PC-3 (cell line): ENCODE measurements around the gene CKB. TPM values are rescaled to one million over a fixed set of nuclear protein-coding genes. Genes with fewer than 3 reads are reported as not detected.
A peak's percentile ranks its signal among the peaks of the same experiment; 100 is the strongest.

Experiments used
- ATAC-seq: fragments of 200-7000 bp; cut with Tn5 transposase; 2 replicates; pipeline ENCODE4 v1.9.1; 2020; ENCODE audit warnings: mild to moderate bottlenecking, moderate library complexity
- BruUV-seq: library from RNA; stranded (reverse); fragments of 400-500 nt; replicated peaks from 2 replicates; lab custom pipeline; 2021; lab: Mats Ljungman, UMichigan
- CTCF ChIA-PET: fragments of 300-600 bp; sonication (Branson Sonifier 250); formaldehyde crosslinking; loops from one replicate; lab custom pipeline; 2022; ENCODE audit warnings: antibody characterized with exemption; lab: Charles Lee
- POLR2A ChIA-PET: fragments of 300-600 bp; sonication (Branson Sonifier 250); formaldehyde crosslinking; loops from one replicate; lab custom pipeline; 2022; ENCODE audit warnings: antibody characterized with exemption; ENCODE audit not compliant: unreplicated experiment; lab: Charles Lee
- DNase-seq: peaks from one replicate; pipeline ENCODE4 v3.0.0-alpha.2; 2015
- H2AFZ ChIP-seq: fragments of 300-600 bp; sonication (generic); 2 replicates; pipeline ENCODE4 v1.6.0; 2016; ENCODE audit warnings: antibody characterized with exemption, low read length
- H3F3A ChIP-seq: fragments of 300-600 bp; sonication (generic); one replicate; pipeline ENCODE4 v1.6.0; 2017; ENCODE audit warnings: antibody characterized with exemption, low read length, control low read depth, mild to moderate bottlenecking; ENCODE audit not compliant: unreplicated experiment
- H3K27ac ChIP-seq: fragments of 300-600 bp; sonication (generic); 2 replicates; pipeline ENCODE4 v1.5.1; 2016; ENCODE audit warnings: mild to moderate bottlenecking, low read length
- H3K27me3 ChIP-seq: fragments of 300-600 bp; sonication (generic); 2 replicates; pipeline ENCODE4 v1.6.1; 2016; ENCODE audit warnings: low read length, mixed read lengths
- H3K36me3 ChIP-seq: fragments of 300-600 bp; sonication (generic); 2 replicates; pipeline ENCODE4 v1.6.1; 2016; ENCODE audit warnings: low read depth, mixed run types, low read length, mixed read lengths
- H3K4me1 ChIP-seq: fragments of 300-600 bp; sonication (generic); 2 replicates; pipeline ENCODE4 v1.5.1; 2016; ENCODE audit warnings: low read length; ENCODE audit not compliant: insufficient read depth
- H3K4me2 ChIP-seq: fragments of 300-600 bp; sonication (generic); 2 replicates; pipeline ENCODE4 v1.6.0; 2016; ENCODE audit warnings: low read length
- H3K4me3 ChIP-seq: fragments of 300-600 bp; sonication (generic); 2 replicates; pipeline ENCODE4 v1.5.1; 2016; ENCODE audit warnings: mild to moderate bottlenecking, low read length, mixed read lengths
- H3K79me2 ChIP-seq: fragments of 300-600 bp; sonication (generic); 2 replicates; pipeline ENCODE4 v1.6.1; 2017; ENCODE audit warnings: low read length, mixed read lengths
- H3K9ac ChIP-seq: fragments of 300-600 bp; sonication (generic); 2 replicates; pipeline ENCODE4 v1.6.0; 2016; ENCODE audit warnings: mild to moderate bottlenecking, low read length
- H3K9me2 ChIP-seq: fragments of 300-600 bp; sonication (generic); replicated peaks from 2 replicates; pipeline ENCODE4 v1.6.1; 2016; ENCODE audit warnings: mixed run types, low read length, mixed read lengths
- H3K9me3 ChIP-seq: fragments of 300-600 bp; sonication (generic); 2 replicates; pipeline ENCODE4 v1.6.1; 2016; ENCODE audit warnings: low read length, mixed read lengths
- H4K20me1 ChIP-seq: fragments of 300-600 bp; sonication (generic); 2 replicates; pipeline ENCODE4 v1.6.1; 2016; ENCODE audit warnings: low read length, mixed read lengths
- CTCF ChIP-seq: fragments of 300-600 bp; sonication (generic); conservative IDR thresholded peaks from 2 replicates; pipeline ENCODE4 v1.5.1; 2017; ENCODE audit warnings: antibody characterized with exemption, low read depth, mild to moderate bottlenecking, low read length
- EZH2 ChIP-seq: fragments of 300-600 bp; sonication (generic); IDR thresholded peaks from one replicate; pipeline ENCODE4 v1.6.1; 2017; ENCODE audit warnings: antibody characterized with exemption, mild to moderate bottlenecking, low read length; ENCODE audit not compliant: unreplicated experiment
- EZH2phosphoT487 ChIP-seq: fragments of 300-600 bp; sonication (generic); IDR thresholded peaks from 2 replicates; pipeline ENCODE4 v1.6.1; 2018; ENCODE audit warnings: mild to moderate bottlenecking, antibody characterized with exemption, low read length, borderline replicate concordance
- intact Hi-C: fragments of 100-400 bp; cut with micrococcal nuclease; formaldehyde crosslinking; loops from 2 replicates; pipeline ENCODE4 v1.9.0; 2023
- total RNA-seq: library from RNA; depleted of rRNA; stranded (reverse); fragments of >200 nt; gene quantifications from 2 replicates; pipeline ENCODE4 v1.2.3, GENCODE V29; 2014

The CKB gene
- total RNA-seq, 1 experiment from 2014 or later = 299 TPM

GRCh38 chr14:103539056-103539825, 16.6 kb upstream of the CKB start:
- no peak overlapping the region for H3K4me3 ChIP-seq
- no peak overlapping the region for H3K9ac ChIP-seq
- BruUV-seq = TSS peak; percentile 90
- no peaks in the 10 kb centered on the region for H3K27me3 ChIP-seq
- H3K79me2 ChIP-seq = no peaks in the 10 kb centered on the region
- peak overlapping the region; percentile 96 for H3K27ac ChIP-seq
- CTCF ChIA-PET = no interaction called here
- H3K9me3 ChIP-seq = no peaks in the 10 kb centered on the region
- ATAC-seq (no peak), DNase-seq (peak; percentile 34)
- intact Hi-C loops = no loop called here
- no peaks in the 10 kb centered on the region for H4K20me1 ChIP-seq
- no peak overlapping the region for H2AFZ ChIP-seq
- TF ChIP-seq CTCF = no peak; the same call in 1 of the 2 replicates
- peak overlapping the region; percentile 47 for H3K4me2 ChIP-seq
- POLR2A ChIA-PET = interaction anchor here (0.6 kb wide), 1 partner anchor 119 kb away, joined by 3 read pairs; no protein-coding TSS in a partner anchor
- H3K4me1 ChIP-seq = peaks cover 47% of the 10 kb centered on the region
- H3K36me3 ChIP-seq = no peaks in the 10 kb centered on the region; the same call in 1 of the 2 replicates
- H3K9me2 ChIP-seq = no peaks in the 10 kb centered on the region
- H3F3A ChIP-seq = no peaks in the 10 kb centered on the region

GRCh38 chr14:103538291-103539055, 15.8 kb upstream of the CKB start:
- no peaks in the 10 kb centered on the region; the same call in 1 of the 2 replicates for H3K36me3 ChIP-seq
- no peaks in the 10 kb centered on the region for H3F3A ChIP-seq
- ATAC-seq (no peak), DNase-seq (no peak)
- no peak overlapping the region for H3K9ac ChIP-seq
- BruUV-seq = no TSS peak
- no peak for TF ChIP-seq EZH2
- H3K4me2 ChIP-seq = no peak overlapping the region
- H3K4me1 ChIP-seq = peaks cover 47% of the 10 kb centered on the region
- H2AFZ ChIP-seq = no peak overlapping the region
- ChIA-PET CTCF (no interaction called here), POLR2A (interaction anchor here (0.5 to 0.6 kb wide), 2 partner anchors 96 to 119 kb away, joined by 3 read pairs; no protein-coding TSS in a partner anchor)
- no peaks in the 10 kb centered on the region for H3K9me3 ChIP-seq
- intact Hi-C loops = no loop called here
- peak overlapping the region; percentile 96; the same call in 1 of the 2 replicates for H3K27ac ChIP-seq
- no peaks in the 10 kb centered on the region for H3K79me2 ChIP-seq
- no peaks in the 10 kb centered on the region for H3K9me2 ChIP-seq
- no peaks in the 10 kb centered on the region for H4K20me1 ChIP-seq
- H3K27me3 ChIP-seq = no peaks in the 10 kb centered on the region
- no peak overlapping the region for H3K4me3 ChIP-seq

- ATAC-seq (peak; percentile 3), DNase-seq (no peak)
- POLR2A ChIA-PET = no interaction called here
- H2AFZ ChIP-seq = no peak overlapping the region
- H3K27me3 ChIP-seq = no peaks in the 10 kb centered on the region
- peaks cover 2% of the 10 kb centered on the region; the same call in 1 of the 2 replicates for H3K79me2 ChIP-seq
- TF ChIP-seq CTCF (no peak), EZH2phosphoT487 (no peak), EZH2 (no peak)
- H3K27ac ChIP-seq = peak overlapping the region; percentile 37
- peaks cover 37% of the 10 kb centered on the region for H3K4me1 ChIP-seq
- CTCF ChIA-PET = no interaction called here
- no peak overlapping the region for H3K4me2 ChIP-seq
- no peaks in the 10 kb centered on the region for H4K20me1 ChIP-seq
- no peaks in the 10 kb centered on the region for H3F3A ChIP-seq
- no peak overlapping the region for H3K9ac ChIP-seq
- no peaks in the 10 kb centered on the region for H3K9me3 ChIP-seq
- BruUV-seq = TSS peak; percentile 1
- no peaks in the 10 kb centered on the region for H3K9me2 ChIP-seq
- no peaks in the 10 kb centered on the region; the same call in 1 of the 2 replicates for H3K36me3 ChIP-seq
- H3K4me3 ChIP-seq = no peak overlapping the region
- intact Hi-C loops = no loop called here
Measured at GRCh38 chr14:103537175-103537990, 14.8 kb upstream of the CKB start.
